ENCODE data around the gene NHEJ1. TPM values are rescaled to one million over a fixed set of nuclear protein-coding genes. Genes with fewer than 3 reads are reported as not detected.
A peak's percentile ranks its signal among the peaks of the same experiment; 100 is the strongest.

NHEJ1 gene
- total RNA-seq, 2 experiments from 2014 or later = 7.2 to 8.5 TPM

- intact Hi-C loops (cut with DNase I, micrococcal nuclease) = loop anchor here in 1 of 2 experiments (5.0 kb wide), 1 partner anchor 224 kb away; the partner anchor contains the start of gene DNPEP
- DNase-seq = no peak
- H3K4me3 Mint-ChIP-seq = peak overlapping the region; percentile 8
These were observed 2.5 kb upstream of the NHEJ1 start for GRCh38 chr2:219163156-219163555.

DNA sequence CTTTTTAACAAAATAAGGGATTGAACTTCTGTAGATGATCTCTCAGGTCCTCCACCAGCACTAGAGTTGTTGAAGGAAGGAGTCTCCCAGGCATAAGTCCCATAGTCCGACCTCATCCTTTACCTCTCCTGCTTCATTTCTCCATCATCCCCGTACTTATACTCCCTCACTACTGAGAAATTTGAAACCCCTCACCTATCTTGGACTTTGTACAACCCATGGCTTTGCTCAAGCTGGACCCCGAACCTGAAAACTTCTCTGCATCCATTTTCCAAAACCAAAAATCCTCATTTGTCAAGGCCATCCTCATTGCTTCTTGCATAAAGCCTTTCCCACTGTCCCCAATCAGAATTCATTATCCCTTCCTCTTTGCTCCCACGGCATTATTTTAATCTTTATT, 482 bp upstream of the NHEJ1 start:
- ChIA-PET POLR2A (interaction anchor here (0.6 to 3.5 kb wide), 3 partner anchors 16 to 69 kb away, joined by 3 to 26 read pairs (median 10); partner anchors contain the start of genes ANKZF1, CNPPD1 and ZFAND2B), CTCF (interaction anchor here (1.3 to 4.6 kb wide), 3 partner anchors 45 to 134 kb away, joined by 4 to 29 read pairs (median 17); partner anchors contain the start of genes DNAJB2 and ZFAND2B)
- no peaks in the 10 kb centered on the region for H3K9me3 ChIP-seq (ENCODE audit: control insufficient read depth in 1 of 2, insufficient read depth in 1 of 2, low read length in 2 of 2)

More at GRCh38 chr2:219163156-219163555, 2.5 kb upstream of the NHEJ1 start:
- no peak overlapping the region for H3K27ac Mint-ChIP-seq
- no peaks in the 10 kb centered on the region for H3K27me3 Mint-ChIP-seq
- peaks cover 24% of the 10 kb centered on the region for H3K4me1 Mint-ChIP-seq (ENCODE audit: low read depth)
- H3K27me3 ChIP-seq (ENCODE audit: control insufficient read depth in 1 of 2, insufficient read depth in 2 of 2, low read length in 2 of 2) = no peaks in the 10 kb centered on the region
- no peaks in the 10 kb centered on the region for H3K9me3 ChIP-seq (ENCODE audit: control insufficient read depth in 1 of 2, insufficient read depth in 1 of 2, low read length in 2 of 2)
- H3K4me3 ChIP-seq (ENCODE audit: low read length) = no peak overlapping the region
- peaks cover 13% of the 10 kb centered on the region for H3K36me3 Mint-ChIP-seq (ENCODE audit: low read depth)
- no peak for TF ChIP-seq CTCF (IDR thresholded peaks at IDR 0.05)
- H3K36me3 ChIP-seq (ENCODE audit: insufficient read depth, low read length) = peaks cover 3% of the 10 kb centered on the region
- POLR2A ChIA-PET = no interaction called here
- H3K4me1 ChIP-seq (ENCODE audit: insufficient read depth, low read length) = peaks cover 17% of the 10 kb centered on the region
- CTCF ChIA-PET = no interaction called here
- no peak overlapping the region for H3K27ac ChIP-seq (ENCODE audit: low read depth in 1 of 2, low read length in 2 of 2)
- H3K9me3 Mint-ChIP-seq = no peaks in the 10 kb centered on the region
- no peak for ATAC-seq (ENCODE audit: poor library complexity)

DNA sequence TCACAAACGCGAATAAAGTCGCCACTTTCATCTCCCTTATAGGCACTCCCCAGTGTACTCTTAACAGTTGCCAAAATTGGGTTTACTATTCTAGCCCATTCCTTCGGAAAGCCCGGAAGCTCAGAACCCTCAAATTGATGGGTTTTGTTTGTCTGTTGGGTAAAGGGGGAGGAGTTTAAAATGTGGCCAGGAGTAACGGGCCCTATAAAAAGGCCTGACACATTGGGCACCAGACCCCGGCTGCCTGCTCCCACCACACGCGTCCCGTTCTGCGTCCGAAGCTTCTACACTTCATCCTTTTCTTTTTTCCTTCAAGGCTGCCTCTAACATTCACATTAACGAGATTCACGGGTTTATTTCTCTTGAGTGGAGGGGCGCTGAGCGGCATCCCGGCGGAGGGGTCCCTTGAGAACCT, 837 bp downstream of the NHEJ1 start:
- H3K9me3 Mint-ChIP-seq = no peaks in the 10 kb centered on the region
- ATAC-seq (ENCODE audit: poor library complexity) = no peak
- Histone ChIP-seq H3K4me3 (ENCODE audit: low read length) (peak overlapping the region; percentile 78), H3K27ac (ENCODE audit: low read depth in 1 of 2, low read length in 2 of 2) (peak overlapping the region in 1 of 2 donors; percentile 45), H3K36me3 (ENCODE audit: insufficient read depth, low read length) (peaks cover 19% of the 10 kb centered on the region), H3K4me1 (ENCODE audit: insufficient read depth, low read length) (peaks cover 17% of the 10 kb centered on the region), H3K27me3 (ENCODE audit: control insufficient read depth in 1 of 2, insufficient read depth in 2 of 2, low read length in 2 of 2) (no peaks in the 10 kb centered on the region), H3K9me3 (ENCODE audit: control insufficient read depth in 1 of 2, insufficient read depth in 1 of 2, low read length in 2 of 2) (no peaks in the 10 kb centered on the region)
- intact Hi-C loops (cut with DNase I, micrococcal nuclease) = loop anchor here (1.0 to 10.0 kb wide), 9 partner anchors 19 to 385 kb away; partner anchors contain the start of genes CHPF (in 1 of the 2), DNPEP (in 1 of the 2), RETREG2 (in 1 of the 2) and TMEM198 (in 1 of the 2)
- CTCF ChIA-PET = interaction anchor here (0.7 to 4.8 kb wide), 18 partner anchors 9 to 229 kb away, joined by 3 to 32 read pairs (median 4); partner anchors contain the start of genes ANKZF1, ATG9A, CNPPD1 and DNAJB2
- no peaks in the 10 kb centered on the region for H3K27me3 Mint-ChIP-seq
- H3K36me3 Mint-ChIP-seq (ENCODE audit: low read depth) = peaks cover 39% of the 10 kb centered on the region
- peak overlapping the region; percentile 94 for H3K4me3 Mint-ChIP-seq
- DNase-seq = no peak
- no peak for TF ChIP-seq CTCF (IDR thresholded peaks at IDR 0.05)
- POLR2A ChIA-PET = interaction anchor here (0.7 to 3.5 kb wide), 13 partner anchors 16 to 227 kb away, joined by 3 to 26 read pairs (median 4); partner anchors contain the start of genes ANKZF1, CNPPD1, DNAJB2 and ZFAND2B
- H3K27ac Mint-ChIP-seq = peak overlapping the region; percentile 94
- H3K4me1 Mint-ChIP-seq (ENCODE audit: low read depth) = peaks cover 24% of the 10 kb centered on the region

More for the DNA sequence above, 482 bp upstream of the NHEJ1 start:
- Mint-ChIP-seq H3K4me1 (ENCODE audit: low read depth) (peaks cover 24% of the 10 kb centered on the region), H3K36me3 (ENCODE audit: low read depth) (peaks cover 34% of the 10 kb centered on the region), H3K27ac (peak overlapping the region; percentile 94), H3K27me3 (no peaks in the 10 kb centered on the region), H3K9me3 (no peaks in the 10 kb centered on the region), H3K4me3 (peak overlapping the region; percentile 94)
- H3K27ac ChIP-seq (ENCODE audit: low read depth in 1 of 2, low read length in 2 of 2) = peak overlapping the region; percentile 52 to 77
- DNase-seq (no peak), ATAC-seq (ENCODE audit: poor library complexity) (no peak)
- H3K27me3 ChIP-seq (ENCODE audit: control insufficient read depth in 1 of 2, insufficient read depth in 2 of 2, low read length in 2 of 2) = no peaks in the 10 kb centered on the region
- peaks cover 17% of the 10 kb centered on the region for H3K4me1 ChIP-seq (ENCODE audit: insufficient read depth, low read length)
- no peak for TF ChIP-seq CTCF (IDR thresholded peaks at IDR 0.05)
- intact Hi-C loops (cut with DNase I, micrococcal nuclease) = loop anchor here in 1 of 2 experiments (1.0 to 5.0 kb wide), 4 partner anchors 10 to 226 kb away; partner anchors contain the start of genes DNPEP and ZFAND2B
- peak overlapping the region; percentile 78 for H3K4me3 ChIP-seq (ENCODE audit: low read length)
- H3K36me3 ChIP-seq (ENCODE audit: insufficient read depth, low read length) = peaks cover 19% of the 10 kb centered on the region
